SK-N-SH treated with all-trans-retinoic acid at 6 μM for 48 hours (cell line): Measurements from ENCODE around the gene SCG2.

Experiments used
- ATAC-seq: fragments of 200-7000 bp; cut with Tn5 transposase; 3 replicates; pipeline ENCODE4 v1.9.1; 2020; ENCODE audit warnings: mild to moderate bottlenecking, moderate library complexity
- ARNTL ChIP-seq: fragments of 450-650 bp; formaldehyde crosslinking; IDR thresholded peaks from 2 replicates; pipeline ENCODE4 v1.5.0; 2020; ENCODE audit warnings: low read depth, mild to moderate bottlenecking, moderate library complexity, borderline replicate concordance
- BACH2 ChIP-seq: fragments of 250-450 bp; sonication (Bioruptor Pico); IDR thresholded peaks from 2 replicates; pipeline ENCODE4 v1.9.0; 2021; ENCODE audit warnings: mild to moderate bottlenecking, borderline replicate concordance
- CSDC2 ChIP-seq: fragments of 250-450 bp; sonication (Bioruptor Pico); IDR thresholded peaks from 2 replicates; pipeline ENCODE4 v1.5.0; 2020; ENCODE audit warnings: mild to moderate bottlenecking, moderate library complexity
- ESRRG ChIP-seq: fragments of 250-450 bp; sonication (Bioruptor Pico); IDR thresholded peaks from 2 replicates; pipeline ENCODE4 v1.6.1; 2021; ENCODE audit warnings: mild to moderate bottlenecking
- GLIS3 ChIP-seq: fragments of 250-450 bp; sonication (Bioruptor Pico); IDR thresholded peaks from 2 replicates; pipeline ENCODE4 v1.5.0; 2020; ENCODE audit warnings: mild to moderate bottlenecking, moderate library complexity
- ISL1 ChIP-seq: fragments of 250-450 bp; sonication (Bioruptor Pico); IDR thresholded peaks from 2 replicates; pipeline ENCODE4 v2.1.2; 2022; ENCODE audit warnings: mild to moderate bottlenecking, moderate library complexity
- OSR1 ChIP-seq: fragments of 250-450 bp; sonication (Bioruptor Pico); IDR thresholded peaks from 2 replicates; pipeline ENCODE4 v1.8.0; 2022; ENCODE audit warnings: moderate library complexity, mild to moderate bottlenecking, inconsistent platforms
- POU6F1 ChIP-seq: fragments of 250-450 bp; sonication (Bioruptor Pico); IDR thresholded peaks from 2 replicates; pipeline ENCODE4 v1.8.0; 2021; ENCODE audit warnings: low read depth, mild to moderate bottlenecking, moderate library complexity, borderline replicate concordance
- PPARA ChIP-seq: fragments of 250-450 bp; sonication (Bioruptor Pico); IDR thresholded peaks from 2 replicates; pipeline ENCODE4 v1.5.0; 2020; ENCODE audit warnings: mild to moderate bottlenecking, borderline replicate concordance
- RARB ChIP-seq: fragments of 250-450 bp; sonication (Bioruptor Pico); IDR thresholded peaks from 2 replicates; pipeline ENCODE4 v1.8.0; 2021; ENCODE audit warnings: mild to moderate bottlenecking, moderate library complexity
- SNAI2 ChIP-seq: fragments of 250-450 bp; sonication (Bioruptor Pico); IDR thresholded peaks from 2 replicates; pipeline ENCODE4 v1.5.0; 2020; ENCODE audit warnings: mild to moderate bottlenecking, moderate library complexity
- TCF4 ChIP-seq: fragments of 250-450 bp; sonication (Bioruptor Pico); IDR thresholded peaks from 2 replicates; pipeline ENCODE4 v1.8.0; 2021; ENCODE audit warnings: mild to moderate bottlenecking, moderate library complexity, borderline replicate concordance
- TOX ChIP-seq: fragments of 250-450 bp; sonication (Bioruptor Pico); IDR thresholded peaks from 2 replicates; pipeline ENCODE4 v1.8.0; 2021; ENCODE audit warnings: mild to moderate bottlenecking, moderate library complexity, borderline replicate concordance
- TSHZ2 ChIP-seq: fragments of 250-450 bp; sonication (Bioruptor Pico); IDR thresholded peaks from 2 replicates; pipeline ENCODE4 v1.5.0; 2020; ENCODE audit warnings: mild to moderate bottlenecking, moderate library complexity
- ZFP3 ChIP-seq: fragments of 250-450 bp; sonication (Bioruptor Pico); IDR thresholded peaks from 2 replicates; pipeline ENCODE4 v1.5.0; 2020; ENCODE audit warnings: mild to moderate bottlenecking, moderate library complexity
- ZFP30 ChIP-seq: fragments of 450-650 bp; formaldehyde crosslinking; IDR thresholded peaks from 2 replicates; pipeline ENCODE4 v1.5.0; 2022; ENCODE audit warnings: mild to moderate bottlenecking, moderate library complexity
- ZNF565 ChIP-seq: fragments of 450-650 bp; formaldehyde crosslinking; conservative IDR thresholded peaks from 2 replicates; pipeline ENCODE4 v1.5.0; 2020; ENCODE audit warnings: low read depth, mild to moderate bottlenecking, moderate library complexity
- ZNF70 ChIP-seq: fragments of 450-650 bp; formaldehyde crosslinking; IDR thresholded peaks from 2 replicates; pipeline ENCODE4 v1.5.0; 2020; ENCODE audit warnings: mild to moderate bottlenecking, moderate library complexity
- ZNF8 ChIP-seq: fragments of 450-650 bp; formaldehyde crosslinking; IDR thresholded peaks from 2 replicates; pipeline ENCODE4 v1.5.0; 2020; ENCODE audit warnings: mild to moderate bottlenecking, moderate library complexity
- TF ChIP-seq, protein P1 (sequence below): fragments of 250-450 bp; sonication (Bioruptor Pico); IDR thresholded peaks from 2 replicates; pipeline ENCODE4 v1.5.1; 2021; ENCODE audit warnings: mild to moderate bottlenecking, moderate library complexity
- TF ChIP-seq, protein P2 (sequence below): fragments of 250-450 bp; sonication (Bioruptor Pico); IDR thresholded peaks from 2 replicates; pipeline ENCODE4 v1.5.1; 2020; ENCODE audit warnings: low read depth, mild to moderate bottlenecking, moderate library complexity

Gene SCG2

GRCh38 chr2:223643309-223643708, 41.1 kb upstream of the SCG2 start:
- ATAC-seq: no peak
- TF ChIP-seq, protein P1, sequence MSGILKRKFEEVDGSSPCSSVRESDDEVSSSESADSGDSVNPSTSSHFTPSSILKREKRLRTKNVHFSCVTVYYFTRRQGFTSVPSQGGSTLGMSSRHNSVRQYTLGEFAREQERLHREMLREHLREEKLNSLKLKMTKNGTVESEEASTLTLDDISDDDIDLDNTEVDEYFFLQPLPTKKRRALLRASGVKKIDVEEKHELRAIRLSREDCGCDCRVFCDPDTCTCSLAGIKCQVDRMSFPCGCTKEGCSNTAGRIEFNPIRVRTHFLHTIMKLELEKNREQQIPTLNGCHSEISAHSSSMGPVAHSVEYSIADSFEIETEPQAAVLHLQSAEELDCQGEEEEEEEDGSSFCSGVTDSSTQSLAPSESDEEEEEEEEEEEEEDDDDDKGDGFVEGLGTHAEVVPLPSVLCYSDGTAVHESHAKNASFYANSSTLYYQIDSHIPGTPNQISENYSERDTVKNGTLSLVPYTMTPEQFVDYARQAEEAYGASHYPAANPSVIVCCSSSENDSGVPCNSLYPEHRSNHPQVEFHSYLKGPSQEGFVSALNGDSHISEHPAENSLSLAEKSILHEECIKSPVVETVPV: no peak
- TF ChIP-seq TOX (no peak), ZNF565 (CRISPR knock-in tag) (no peak), TCF4 (CRISPR knock-in tag) (no peak), ZFP30 (CRISPR knock-in tag) (no peak), SNAI2 (CRISPR knock-in tag) (no peak), ESRRG (CRISPR knock-in tag) (no peak), RARB (CRISPR knock-in tag) (no peak), GLIS3 (CRISPR knock-in tag) (no peak), ZFP3 (CRISPR knock-in tag) (no peak)
- TF ChIP-seq, protein P2, sequence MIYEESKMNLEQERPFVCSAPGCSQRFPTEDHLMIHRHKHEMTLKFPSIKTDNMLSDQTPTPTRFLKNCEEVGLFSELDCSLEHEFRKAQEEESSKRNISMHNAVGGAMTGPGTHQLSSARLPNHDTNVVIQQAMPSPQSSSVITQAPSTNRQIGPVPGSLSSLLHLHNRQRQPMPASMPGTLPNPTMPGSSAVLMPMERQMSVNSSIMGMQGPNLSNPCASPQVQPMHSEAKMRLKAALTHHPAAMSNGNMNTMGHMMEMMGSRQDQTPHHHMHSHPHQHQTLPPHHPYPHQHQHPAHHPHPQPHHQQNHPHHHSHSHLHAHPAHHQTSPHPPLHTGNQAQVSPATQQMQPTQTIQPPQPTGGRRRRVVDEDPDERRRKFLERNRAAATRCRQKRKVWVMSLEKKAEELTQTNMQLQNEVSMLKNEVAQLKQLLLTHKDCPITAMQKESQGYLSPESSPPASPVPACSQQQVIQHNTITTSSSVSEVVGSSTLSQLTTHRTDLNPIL (CRISPR knock-in tag): no peak

DNA sequence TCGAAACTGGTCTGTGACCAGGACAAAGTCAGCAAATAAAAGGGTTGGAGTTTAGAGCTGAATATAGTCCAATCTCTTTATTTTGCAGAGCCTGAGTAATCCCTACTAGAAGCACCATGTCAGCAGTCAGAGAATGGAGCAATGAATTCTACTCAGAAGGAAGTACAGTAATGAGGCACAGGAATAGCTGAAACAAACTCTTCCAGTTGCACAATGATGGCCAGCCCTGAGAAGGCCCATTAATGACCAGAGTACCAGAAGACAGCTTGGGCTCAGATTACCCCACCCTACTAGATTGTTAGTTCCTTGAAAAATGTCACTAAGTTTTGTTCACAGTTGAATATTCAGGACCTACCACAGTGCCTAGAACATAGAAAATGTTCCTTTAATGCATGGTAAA, 40.3 kb upstream of the SCG2 start:
- ATAC-seq: no peak
- TF ChIP-seq TCF4 (CRISPR knock-in tag) (no peak), TOX (no peak), ISL1 (CRISPR knock-in tag) (no peak), TSHZ2 (no peak), RARB (CRISPR knock-in tag) (no peak), PPARA (CRISPR knock-in tag) (no peak), ZFP30 (CRISPR knock-in tag) (no peak), ZNF70 (no peak)

- no peak for TF ChIP-seq OSR1 (CRISPR knock-in tag)
- no peak for TF ChIP-seq TSHZ2
- no peak for TF ChIP-seq BACH2 (CRISPR knock-in tag)
- TF ChIP-seq POU6F1: no peak
- no peak for TF ChIP-seq TCF4 (CRISPR knock-in tag)
- TF ChIP-seq, protein P2 (CRISPR knock-in tag): no peak
- no peak for TF ChIP-seq ZNF565 (CRISPR knock-in tag)
- TF ChIP-seq ZNF70: no peak
- TF ChIP-seq ESRRG (CRISPR knock-in tag): no peak
- TF ChIP-seq ZNF8 (CRISPR knock-in tag): no peak
- TF ChIP-seq CSDC2 (CRISPR knock-in tag): no peak
- no peak for TF ChIP-seq ISL1 (CRISPR knock-in tag)
- TF ChIP-seq ARNTL (CRISPR knock-in tag): no peak
- no peak for TF ChIP-seq GLIS3 (CRISPR knock-in tag)
- TF ChIP-seq, protein P1: no peak
- no peak for TF ChIP-seq ZFP30 (CRISPR knock-in tag)
- TF ChIP-seq, all 23 proteins: peak for 0
- no peak for ATAC-seq
These were observed 38.9 kb upstream of the SCG2 start for GRCh38 chr2:223641082-223641481.
